Measurements from ENCODE around the gene PDE4B.

The PDE4B gene

DNA sequence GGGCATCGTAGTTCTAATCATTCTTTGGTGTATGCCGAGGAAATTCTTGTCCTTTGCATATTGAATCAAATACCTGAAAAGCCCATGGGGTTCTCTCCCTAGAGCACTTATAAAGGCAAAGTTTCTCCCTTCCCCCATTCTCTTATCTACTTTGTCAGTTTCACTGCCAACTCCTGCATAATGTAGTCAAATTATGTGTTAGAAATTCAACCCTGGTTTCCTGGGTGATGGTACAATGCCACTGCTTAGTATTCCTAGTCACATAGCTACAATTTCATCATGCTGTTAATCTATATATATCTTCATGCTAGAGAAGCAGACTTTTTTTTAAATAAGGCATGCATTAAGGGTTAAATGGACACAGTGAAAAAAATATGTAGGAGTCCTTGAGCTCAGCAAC lies 119.0 kb downstream of the PDE4B start:
- H3K4me3 ChIP-seq (ENCODE audit: low read depth, low read length): no peak overlapping the region
- no peak for DNase-seq (ENCODE audit: low read depth)
- TF ChIP-seq, protein P1, sequence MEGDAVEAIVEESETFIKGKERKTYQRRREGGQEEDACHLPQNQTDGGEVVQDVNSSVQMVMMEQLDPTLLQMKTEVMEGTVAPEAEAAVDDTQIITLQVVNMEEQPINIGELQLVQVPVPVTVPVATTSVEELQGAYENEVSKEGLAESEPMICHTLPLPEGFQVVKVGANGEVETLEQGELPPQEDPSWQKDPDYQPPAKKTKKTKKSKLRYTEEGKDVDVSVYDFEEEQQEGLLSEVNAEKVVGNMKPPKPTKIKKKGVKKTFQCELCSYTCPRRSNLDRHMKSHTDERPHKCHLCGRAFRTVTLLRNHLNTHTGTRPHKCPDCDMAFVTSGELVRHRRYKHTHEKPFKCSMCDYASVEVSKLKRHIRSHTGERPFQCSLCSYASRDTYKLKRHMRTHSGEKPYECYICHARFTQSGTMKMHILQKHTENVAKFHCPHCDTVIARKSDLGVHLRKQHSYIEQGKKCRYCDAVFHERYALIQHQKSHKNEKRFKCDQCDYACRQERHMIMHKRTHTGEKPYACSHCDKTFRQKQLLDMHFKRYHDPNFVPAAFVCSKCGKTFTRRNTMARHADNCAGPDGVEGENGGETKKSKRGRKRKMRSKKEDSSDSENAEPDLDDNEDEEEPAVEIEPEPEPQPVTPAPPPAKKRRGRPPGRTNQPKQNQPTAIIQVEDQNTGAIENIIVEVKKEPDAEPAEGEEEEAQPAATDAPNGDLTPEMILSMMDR (IDR thresholded peaks at IDR 0.05; ENCODE audit: control insufficient read depth, extremely low read depth, insufficient read depth): no peak

DNA sequence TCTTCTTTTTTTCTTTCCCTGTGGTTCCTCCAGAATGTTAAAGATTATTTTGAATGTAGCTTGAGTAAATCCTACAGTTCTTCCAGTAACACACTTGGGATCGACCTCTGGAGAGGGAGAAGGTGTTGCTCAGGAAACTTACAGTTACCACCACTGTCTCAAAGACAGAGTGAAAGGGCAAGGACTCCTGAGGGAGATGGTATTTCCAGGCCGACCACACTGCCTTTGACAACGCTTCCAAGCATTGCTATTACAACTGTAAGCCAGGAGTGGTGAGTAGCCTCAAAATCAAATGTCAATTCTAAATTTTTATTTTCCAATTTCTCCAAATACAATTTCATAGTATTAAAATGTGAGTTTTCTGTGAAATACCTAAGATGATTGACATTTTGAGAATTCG lies 125.9 kb downstream of the PDE4B start:
- no peak overlapping the region for H3K4me3 ChIP-seq (ENCODE audit: low read depth, low read length)
- no peak for DNase-seq (ENCODE audit: low read depth)
- TF ChIP-seq, protein P1 (IDR thresholded peaks at IDR 0.05; ENCODE audit: control insufficient read depth, extremely low read depth, insufficient read depth): no peak

DNA sequence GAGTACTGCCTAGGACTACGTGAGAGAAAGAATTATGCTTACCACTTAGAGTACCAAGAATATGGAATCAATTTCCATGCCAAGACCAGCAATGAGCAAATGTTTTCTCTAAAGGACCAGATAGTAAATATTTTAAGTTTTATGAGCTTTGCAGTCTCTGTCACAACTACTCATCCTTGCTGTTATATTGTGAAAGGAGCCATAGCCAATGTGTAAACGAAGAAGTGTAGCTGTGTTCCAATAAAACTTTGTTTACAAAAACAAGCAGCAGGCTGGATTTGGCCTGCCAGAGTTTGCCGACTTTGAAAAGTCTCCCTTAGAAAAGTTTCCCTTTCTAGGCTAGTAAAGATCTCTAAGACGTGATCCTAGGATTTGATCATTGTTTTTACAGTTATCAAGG lies 128.8 kb downstream of the PDE4B start:
- peak; percentile 92 for DNase-seq (ENCODE audit: low read depth)
- H3K4me3 ChIP-seq (ENCODE audit: low read depth, low read length): no peak overlapping the region
- TF ChIP-seq, protein P1 (IDR thresholded peaks at IDR 0.05; ENCODE audit: control insufficient read depth, extremely low read depth, insufficient read depth): no peak

DNA sequence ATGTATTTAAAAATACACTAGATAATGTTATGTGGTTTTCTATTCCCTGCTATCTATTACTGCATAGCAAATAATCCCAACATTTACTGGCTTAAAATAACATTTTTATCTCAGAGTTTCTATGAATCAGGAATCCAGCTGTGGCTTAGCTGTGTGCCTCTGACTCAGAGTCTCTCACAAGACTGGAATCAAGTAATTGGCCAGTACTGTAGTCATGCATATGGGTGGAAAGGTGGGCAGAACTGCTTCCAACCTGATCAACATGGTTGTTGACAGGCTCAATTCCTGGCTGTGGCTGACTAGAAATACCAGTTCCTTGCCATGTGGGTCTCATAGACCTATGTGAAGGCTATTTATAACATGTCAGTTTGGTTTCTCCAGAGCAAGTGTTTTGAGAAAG lies 131.8 kb downstream of the PDE4B start:
- TF ChIP-seq, protein P1 (IDR thresholded peaks at IDR 0.05; ENCODE audit: control insufficient read depth, extremely low read depth, insufficient read depth): no peak
- no peak for DNase-seq (ENCODE audit: low read depth)
- no peak overlapping the region for H3K4me3 ChIP-seq (ENCODE audit: low read depth, low read length)

DNA sequence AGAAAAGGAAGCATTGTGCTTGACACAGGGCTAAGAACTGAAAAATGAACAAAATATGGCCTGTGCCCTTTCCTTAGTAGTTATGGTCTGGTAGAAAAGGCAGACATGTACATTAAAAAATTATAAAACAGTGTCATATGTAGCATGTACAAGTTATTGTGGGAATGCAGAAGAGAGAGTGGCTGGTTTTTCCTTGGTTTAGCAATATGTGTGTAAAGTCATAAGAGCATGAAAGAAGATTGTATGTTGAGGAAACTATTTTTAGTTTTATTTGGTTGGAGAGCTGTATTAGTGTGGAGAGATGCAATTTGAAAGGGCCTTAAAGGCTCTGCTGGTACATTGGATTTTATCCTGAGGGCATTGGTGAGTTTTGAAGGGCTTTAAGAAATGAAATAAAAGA lies 145.8 kb downstream of the PDE4B start:
- no peak for DNase-seq (ENCODE audit: low read depth)
- TF ChIP-seq, protein P1 (IDR thresholded peaks at IDR 0.05; ENCODE audit: control insufficient read depth, extremely low read depth, insufficient read depth): no peak
- H3K4me3 ChIP-seq (ENCODE audit: low read depth, low read length): no peak overlapping the region

DNA sequence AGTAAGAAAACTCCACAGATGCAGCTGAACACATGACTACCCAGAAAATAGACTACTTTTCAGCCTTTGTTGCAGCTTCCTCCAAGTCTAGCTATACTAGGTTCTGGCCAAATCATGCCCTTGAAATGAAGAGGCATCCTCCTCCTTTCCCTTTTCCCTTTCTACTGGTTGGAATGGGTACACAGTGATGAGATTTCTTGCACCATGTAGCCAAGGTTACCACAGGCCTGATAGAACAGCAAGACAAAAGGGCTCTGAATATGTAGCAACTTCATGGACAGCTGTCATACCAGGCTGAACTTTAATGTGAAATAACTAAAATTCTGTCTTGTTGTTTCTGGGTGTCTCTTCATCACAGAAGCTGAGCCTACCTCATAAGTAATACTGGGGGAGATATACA lies 146.5 kb downstream of the PDE4B start:
- TF ChIP-seq, protein P1 (IDR thresholded peaks at IDR 0.05; ENCODE audit: control insufficient read depth, extremely low read depth, insufficient read depth): no peak
- no peak for DNase-seq (ENCODE audit: low read depth)
- no peak overlapping the region for H3K4me3 ChIP-seq (ENCODE audit: low read depth, low read length)

DNA sequence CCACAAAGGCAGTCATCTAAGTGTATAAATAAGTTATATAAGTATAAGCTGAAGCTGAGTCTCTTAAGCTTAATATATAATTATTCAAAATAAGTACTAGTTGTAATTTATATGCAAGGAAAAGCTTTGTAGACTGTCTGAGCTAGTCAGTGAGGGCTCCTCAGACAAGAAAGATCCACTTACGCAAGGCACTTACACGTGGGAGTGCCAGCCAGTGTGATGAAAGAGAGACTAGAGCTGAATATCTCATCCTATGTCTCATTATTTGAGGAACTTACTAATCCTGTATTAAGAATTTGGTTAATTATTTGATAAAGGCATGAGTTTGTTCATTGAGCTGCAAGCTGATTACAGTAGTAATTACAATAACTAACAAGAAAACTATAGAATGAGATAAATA lies 146.9 kb downstream of the PDE4B start:
- H3K4me3 ChIP-seq (ENCODE audit: low read depth, low read length): no peak overlapping the region
- TF ChIP-seq, protein P1 (IDR thresholded peaks at IDR 0.05; ENCODE audit: control insufficient read depth, extremely low read depth, insufficient read depth): no peak
- DNase-seq (ENCODE audit: low read depth): no peak

Data from LNCaP clone FGC (cell line).